H9 (cell line): ENCODE results near the gene CHPF2. TPM values are rescaled to one million over a fixed set of nuclear protein-coding genes. Genes with fewer than 3 reads are reported as not detected.

Experiments used
- DNase-seq: peaks from one replicate; pipeline ENCODE4 v3.0.0-alpha.2; 2017
- H2AFZ ChIP-seq: one replicate; pipeline ENCODE4 v1.6.1; 2013; ENCODE audit warnings: mild to moderate bottlenecking, low read length, control low read depth, moderate library complexity
- H2AK5ac ChIP-seq: 2 replicates; pipeline ENCODE4 v1.6.1; 2013; ENCODE audit warnings: low read length, control low read depth, mixed read lengths; ENCODE audit not compliant: insufficient read length
- H2BK120ac ChIP-seq: one replicate; pipeline ENCODE4 v1.6.1; 2013; ENCODE audit warnings: low read depth, mild to moderate bottlenecking, low read length, control low read depth, inconsistent platforms; ENCODE audit not compliant: poor library complexity, severe bottlenecking
- H2BK12ac ChIP-seq: 2 replicates; pipeline ENCODE4 v1.6.1; 2013; ENCODE audit warnings: low read length, control low read depth, mixed read lengths, low read depth; ENCODE audit not compliant: insufficient read length
- H2BK15ac ChIP-seq: 2 replicates; pipeline ENCODE4 v1.6.1; 2013; ENCODE audit warnings: low read depth, low read length, control low read depth
- H2BK20ac ChIP-seq: one replicate; pipeline ENCODE4 v1.6.1; 2013; ENCODE audit warnings: low read depth, mild to moderate bottlenecking, low read length, control low read depth, inconsistent platforms; ENCODE audit not compliant: poor library complexity, severe bottlenecking
- H2BK5ac ChIP-seq: 2 replicates; pipeline ENCODE4 v1.6.1; 2013; ENCODE audit warnings: low read length, control low read depth, mixed read lengths; ENCODE audit not compliant: insufficient read length
- H3K14ac ChIP-seq: 2 replicates; pipeline ENCODE4 v1.6.1; 2013; ENCODE audit warnings: low read length, control low read depth; ENCODE audit not compliant: insufficient read depth
- H3K18ac ChIP-seq: 2 replicates; pipeline ENCODE4 v1.6.1; 2013; ENCODE audit warnings: low read depth, mild to moderate bottlenecking, mixed read lengths, low read length, control low read depth; ENCODE audit not compliant: insufficient read length
- H3K23ac ChIP-seq: 2 replicates; pipeline ENCODE4 v1.6.1; 2013; ENCODE audit warnings: low read length, control low read depth, mixed read lengths, low read depth; ENCODE audit not compliant: insufficient read length
- H3K23me2 ChIP-seq: 2 replicates; pipeline ENCODE4 v1.6.1; 2013; ENCODE audit warnings: low read depth, mild to moderate bottlenecking, mixed read lengths, low read length, control low read depth; ENCODE audit not compliant: insufficient read length, poor library complexity, severe bottlenecking
- H3K27ac ChIP-seq: 2 replicates; pipeline ENCODE4 v1.5.1; 2013; ENCODE audit warnings: low read length, control low read depth, mixed read lengths, low read depth; ENCODE audit not compliant: insufficient read length
- H3K27me3 ChIP-seq: 2 replicates; pipeline ENCODE4 v1.6.1; 2013; ENCODE audit warnings: low read length, control low read depth, inconsistent platforms; ENCODE audit not compliant: insufficient read depth
- H3K4ac ChIP-seq: 2 replicates; pipeline ENCODE4 v1.6.1; 2013; ENCODE audit warnings: low read depth, mild to moderate bottlenecking, control low read depth, inconsistent platforms, low read length, moderate library complexity
- H3K4me1 ChIP-seq: 2 replicates; pipeline ENCODE4 v1.6.1; 2013; ENCODE audit warnings: low read length, control low read depth, inconsistent platforms; ENCODE audit not compliant: insufficient read depth
- H3K4me2 ChIP-seq: 2 replicates; pipeline ENCODE4 v1.6.1; 2013; ENCODE audit warnings: low read length, control low read depth, mixed read lengths; ENCODE audit not compliant: insufficient read length, insufficient read depth
- H3K56ac ChIP-seq: 2 replicates; pipeline ENCODE4 v1.6.1; 2013; ENCODE audit warnings: low read depth, mild to moderate bottlenecking, mixed read lengths, low read length, control low read depth; ENCODE audit not compliant: insufficient read length
- H3K79me1 ChIP-seq: 2 replicates; pipeline ENCODE4 v1.6.1; 2013; ENCODE audit warnings: low read depth, mild to moderate bottlenecking, moderate library complexity, low read length, control low read depth, inconsistent platforms; ENCODE audit not compliant: insufficient read depth, poor library complexity, severe bottlenecking
- H3K79me2 ChIP-seq: 2 replicates; pipeline ENCODE4 v1.6.1; 2013; ENCODE audit warnings: low read length, control low read depth, inconsistent platforms; ENCODE audit not compliant: insufficient read depth
- H3K9ac ChIP-seq: 2 replicates; pipeline ENCODE4 v1.6.1; 2013; ENCODE audit warnings: low read length, control low read depth, mixed read lengths; ENCODE audit not compliant: insufficient read length; ENCODE audit errors: extremely low read depth
- H3K9me3 ChIP-seq: one replicate; pipeline ENCODE4 v1.6.1; 2013; ENCODE audit warnings: low read depth, low read length, inconsistent platforms; ENCODE audit not compliant: control insufficient read depth
- H3T11ph ChIP-seq: one replicate; pipeline ENCODE4 v1.6.1; 2013; ENCODE audit warnings: mild to moderate bottlenecking, low read length, control low read depth, inconsistent platforms
- H4K20me1 ChIP-seq: one replicate; pipeline ENCODE4 v1.6.1; 2013; ENCODE audit not compliant: control insufficient read depth, insufficient read length, insufficient read depth
- H4K5ac ChIP-seq: 2 replicates; pipeline ENCODE4 v1.6.1; 2013; ENCODE audit warnings: low read depth, mild to moderate bottlenecking, mixed read lengths, low read length, control low read depth; ENCODE audit not compliant: insufficient read length
- H4K8ac ChIP-seq: replicated peaks from 2 replicates; pipeline ENCODE4 v1.6.1; 2013; ENCODE audit warnings: low read length, control low read depth, mixed read lengths, low read depth; ENCODE audit not compliant: insufficient read length
- H4K91ac ChIP-seq: 2 replicates; pipeline ENCODE4 v1.6.1; 2013; ENCODE audit warnings: low read depth, mild to moderate bottlenecking, moderate library complexity, mixed read lengths, low read length, control low read depth; ENCODE audit not compliant: insufficient read length
- H3K27ac Mint-ChIP-seq, 3 experiments: 2 replicates in 2 of 3; 3 replicates in 1 of 3; pipeline ENCODE4 v1.8.0; 2020 to 2021; ENCODE audit warnings: mixed read lengths in 3 of 3, mild to moderate bottlenecking in 1 of 3, moderate library complexity in 1 of 3
- H3K27me3 Mint-ChIP-seq: 2 replicates; pipeline ENCODE4 v1.8.0; 2021; ENCODE audit warnings: low read depth, mild to moderate bottlenecking, moderate library complexity, mixed read lengths
- H3K36me3 Mint-ChIP-seq, 3 experiments: 2 replicates in 2 of 3; 3 replicates in 1 of 3; pipeline ENCODE4 v1.8.0; 2020 to 2021; ENCODE audit warnings: low read depth in 3 of 3, mixed read lengths in 3 of 3; ENCODE audit not compliant: insufficient read depth in 1 of 3
- H3K4me1 Mint-ChIP-seq, 2 experiments: 2 replicates each; pipeline ENCODE4 v1.8.0; 2020; ENCODE audit warnings: mixed read lengths in 2 of 2
- H3K4me3 Mint-ChIP-seq, 2 experiments: 2 replicates in 1 of 2; 3 replicates in 1 of 2; pipeline ENCODE4 v1.8.0; 2020 to 2021; ENCODE audit warnings: mild to moderate bottlenecking in 2 of 2, mixed read lengths in 2 of 2, moderate library complexity in 1 of 2
- H3K9me3 Mint-ChIP-seq, 2 experiments: 2 replicates in 1 of 2; 3 replicates in 1 of 2; pipeline ENCODE4 v1.8.0; 2020; ENCODE audit warnings: mild to moderate bottlenecking in 2 of 2, mixed read lengths in 2 of 2, moderate library complexity in 1 of 2
- WGBS: extraction: QIAGEN DNeasy Blood & Tissue Kit; methylation state at CpG from one replicate; pipeline ENCODE4 v1.1.7; 2013; ENCODE audit warnings: missing lambda C conversion rate, low lambda C conversion rate, mixed read lengths; ENCODE audit not compliant: insufficient read length; ENCODE audit errors: extremely low coverage; 5-methylcytosine and 5-hydroxymethylcytosine counted together
- total RNA-seq: library from RNA; stranded (reverse); gene quantifications from 2 replicates; pipeline ENCODE4 v1.2.1, GENCODE V29; 2021
- TF ChIP-seq, protein P1 (sequence below): fragments of 200-600 bp; sonication (generic); conservative IDR thresholded peaks from 3 replicates; pipeline ENCODE4 v1.8.0; 2021; ENCODE audit warnings: antibody characterized with exemption, mild to moderate bottlenecking

Gene CHPF2
- total RNA-seq, 1 experiment from 2014 or later: 25.7 TPM

DNA sequence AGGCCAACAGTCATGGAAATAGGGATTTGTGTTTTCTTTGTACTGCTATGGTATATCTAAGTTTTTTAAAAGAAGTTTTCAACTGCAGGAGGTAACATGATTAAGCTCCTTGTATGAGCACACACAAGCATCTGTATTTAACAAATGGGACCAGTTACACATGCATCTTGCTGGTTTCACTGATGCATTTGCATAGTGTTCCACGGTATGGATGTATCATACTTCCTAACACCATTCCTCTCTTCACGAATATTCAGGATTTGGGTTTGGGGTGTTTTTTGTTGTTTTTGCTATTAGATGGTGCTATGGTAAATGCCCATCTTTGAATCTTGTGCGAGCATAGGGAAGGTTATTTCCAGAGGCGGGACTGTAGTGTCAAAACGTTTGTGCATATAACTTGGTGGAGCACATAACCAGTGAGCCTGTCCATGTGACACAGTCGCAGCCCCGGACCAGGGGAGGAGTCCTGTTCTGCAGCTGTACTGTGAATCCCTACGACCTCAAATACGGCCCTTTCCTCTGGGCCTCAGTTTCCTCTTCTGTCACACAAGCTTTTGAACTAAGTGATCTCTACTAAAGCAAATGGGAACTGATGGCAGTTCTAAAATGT, 23.9 kb upstream of the CHPF2 start:
- Histone ChIP-seq H2BK20ac (no peak overlapping the region), H4K8ac (no peak overlapping the region), H3K4me1 (peaks cover 5% of the 10 kb centered on the region; the same call in 1 of the 2 replicates), H2AFZ (no peak overlapping the region), H3K4me2 (no peak overlapping the region), H3K56ac (no peak overlapping the region), H3K9me3 (no peaks in the 10 kb centered on the region), H2BK12ac (no peak overlapping the region), H3K23ac (no peak overlapping the region), H2BK15ac (no peak overlapping the region), H3K4ac (no peak overlapping the region), H4K20me1 (peaks cover 3% of the 10 kb centered on the region), H3K9ac (no peak overlapping the region), H3K23me2 (no peaks in the 10 kb centered on the region), H4K91ac (no peak overlapping the region), H3K14ac (no peak overlapping the region), H2AK5ac (no peak overlapping the region), H3T11ph (no peak overlapping the region), H3K79me1 (no peaks in the 10 kb centered on the region), H2BK5ac (no peak overlapping the region), H3K79me2 (no peaks in the 10 kb centered on the region), H2BK120ac (no peak overlapping the region), H3K27ac (no peak overlapping the region), H4K5ac (no peak overlapping the region), H3K18ac (no peak overlapping the region), H3K27me3 (no peaks in the 10 kb centered on the region)
- no CpG with 5 or more reads among the region's 9 CpGs for WGBS
- no peaks in the 10 kb centered on the region for H3K9me3 Mint-ChIP-seq
- H3K4me1 Mint-ChIP-seq: peaks cover 13 to 16% of the 10 kb centered on the region in 2 experiments
- TF ChIP-seq, protein P1, sequence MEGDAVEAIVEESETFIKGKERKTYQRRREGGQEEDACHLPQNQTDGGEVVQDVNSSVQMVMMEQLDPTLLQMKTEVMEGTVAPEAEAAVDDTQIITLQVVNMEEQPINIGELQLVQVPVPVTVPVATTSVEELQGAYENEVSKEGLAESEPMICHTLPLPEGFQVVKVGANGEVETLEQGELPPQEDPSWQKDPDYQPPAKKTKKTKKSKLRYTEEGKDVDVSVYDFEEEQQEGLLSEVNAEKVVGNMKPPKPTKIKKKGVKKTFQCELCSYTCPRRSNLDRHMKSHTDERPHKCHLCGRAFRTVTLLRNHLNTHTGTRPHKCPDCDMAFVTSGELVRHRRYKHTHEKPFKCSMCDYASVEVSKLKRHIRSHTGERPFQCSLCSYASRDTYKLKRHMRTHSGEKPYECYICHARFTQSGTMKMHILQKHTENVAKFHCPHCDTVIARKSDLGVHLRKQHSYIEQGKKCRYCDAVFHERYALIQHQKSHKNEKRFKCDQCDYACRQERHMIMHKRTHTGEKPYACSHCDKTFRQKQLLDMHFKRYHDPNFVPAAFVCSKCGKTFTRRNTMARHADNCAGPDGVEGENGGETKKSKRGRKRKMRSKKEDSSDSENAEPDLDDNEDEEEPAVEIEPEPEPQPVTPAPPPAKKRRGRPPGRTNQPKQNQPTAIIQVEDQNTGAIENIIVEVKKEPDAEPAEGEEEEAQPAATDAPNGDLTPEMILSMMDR: no peak
- no peak overlapping the region for H3K4me3 Mint-ChIP-seq
- no peak overlapping the region for H3K27ac Mint-ChIP-seq
- peaks cover 3 to 20% (median 6%) of the 10 kb centered on the region in 3 experiments; a peak in 6 of 7 replicates for H3K36me3 Mint-ChIP-seq
- no peak for DNase-seq
- H3K27me3 Mint-ChIP-seq: peaks cover 33% of the 10 kb centered on the region
